HG02571 (cell line): ENCODE measurements around the gene CRTC2.
"Not testable (repeated sequence)": the region's sequence is repeated elsewhere in the genome, so short reads cannot be mapped to it uniquely, and the experiment has no call there.

ENCODE experiments used
- ATAC-seq: cut with Tn5 transposase; IDR thresholded peaks from one replicate; pipeline ENCODE4 v1.9.1; 2021; ENCODE audit warnings: mild to moderate bottlenecking, moderate library complexity; ENCODE audit not compliant: unreplicated experiment

The CRTC2 gene

GRCh38 chr1:153958111-153958960, at the start of gene CRTC2:
TSS of gene CRTC2 (minus strand) at chr1:153958612. CDS start at chr1:153958497, 115 bp downstream.
- peak; percentile 67 for ATAC-seq

GRCh38 chr1:154006136-154006535, 47.7 kb upstream of the CRTC2 start:
- ATAC-seq = no peak

- no peak for ATAC-seq
Measured at GRCh38 chr1:154000420-154000819, 42.0 kb upstream of the CRTC2 start.

DNA sequence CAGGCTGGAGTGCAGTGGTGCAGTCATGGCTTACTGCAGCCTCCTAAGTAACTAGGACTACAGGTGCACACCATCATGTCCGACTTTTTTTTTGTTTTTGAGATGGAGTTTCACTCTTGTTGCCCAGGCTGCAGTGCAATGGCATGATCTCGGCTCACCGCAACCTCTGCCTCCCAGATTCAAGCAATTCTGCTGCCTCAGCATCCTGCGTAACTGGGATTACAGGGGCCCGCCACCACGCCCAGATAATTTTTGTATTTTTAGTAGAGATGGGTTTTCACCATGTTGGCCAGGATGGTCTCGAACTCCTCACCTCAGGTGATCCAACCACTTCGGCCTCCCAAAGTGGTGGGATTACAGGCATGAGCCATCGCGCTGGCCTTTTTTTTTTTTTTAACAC, 38.5 kb upstream of the CRTC2 start:
- not testable (repeated sequence) for ATAC-seq

DNA sequence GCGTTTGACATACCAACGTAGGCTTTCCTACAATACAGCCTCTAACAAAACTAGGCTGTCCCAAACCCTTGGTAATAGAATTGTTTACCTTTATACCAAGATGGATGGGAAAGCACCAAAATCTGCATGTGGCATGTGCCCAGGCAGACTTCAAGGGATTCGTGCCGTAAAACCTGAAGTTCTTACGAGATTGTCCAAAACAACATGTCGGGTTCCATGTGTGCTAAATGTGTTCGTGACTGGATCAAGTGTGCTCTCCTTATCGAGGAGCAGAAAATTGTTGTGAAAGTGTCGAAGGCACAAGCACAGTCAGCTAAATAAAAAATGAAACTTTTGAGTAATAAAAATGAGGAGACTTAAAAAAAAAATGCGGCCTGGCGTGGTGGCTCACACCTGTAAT, 37.2 kb upstream of the CRTC2 start:
- ATAC-seq = no peak

DNA sequence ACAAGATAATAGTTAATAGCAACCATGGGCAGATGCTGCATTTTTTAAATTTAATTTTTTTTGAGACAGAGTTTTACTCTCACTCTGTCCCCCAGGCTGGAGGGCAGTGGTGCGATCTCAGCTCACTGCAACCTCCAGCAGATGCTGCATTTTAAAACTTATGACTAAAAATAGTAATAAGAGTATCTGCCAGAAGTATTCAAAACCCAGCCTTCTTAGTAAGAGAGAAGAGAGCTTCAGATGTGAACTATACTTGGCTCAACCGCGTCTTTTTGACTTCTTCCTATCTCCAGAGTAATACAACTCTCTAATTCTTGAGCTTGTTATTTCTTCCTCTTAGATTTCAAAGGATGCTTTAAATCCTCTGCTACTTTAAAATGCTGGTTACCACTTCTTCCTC, 36.8 kb upstream of the CRTC2 start:
- ATAC-seq = no peak

DNA sequence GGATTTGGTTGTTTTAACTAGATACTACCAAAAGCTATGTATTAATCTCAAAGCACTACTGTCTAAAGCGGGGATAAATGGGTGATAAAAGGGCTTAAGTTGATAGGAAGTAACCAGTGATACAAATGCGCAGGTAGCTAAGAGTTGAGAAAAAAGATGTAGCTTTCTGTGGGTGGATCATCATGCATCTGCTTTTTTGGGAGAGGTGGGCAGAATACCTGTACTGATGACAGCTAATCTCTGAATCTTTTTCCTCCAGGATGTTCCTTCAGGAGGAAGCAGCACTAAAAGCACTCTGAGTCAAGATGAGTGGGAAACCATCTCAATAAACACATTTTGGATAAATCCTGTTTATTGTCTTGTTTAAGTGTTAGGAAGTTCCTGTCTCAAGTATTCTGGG, 33.4 kb upstream of the CRTC2 start:
- ATAC-seq = no peak

GRCh38 chr1:153991151-153991630, 32.8 kb upstream of the CRTC2 start:
- no peak for ATAC-seq

DNA sequence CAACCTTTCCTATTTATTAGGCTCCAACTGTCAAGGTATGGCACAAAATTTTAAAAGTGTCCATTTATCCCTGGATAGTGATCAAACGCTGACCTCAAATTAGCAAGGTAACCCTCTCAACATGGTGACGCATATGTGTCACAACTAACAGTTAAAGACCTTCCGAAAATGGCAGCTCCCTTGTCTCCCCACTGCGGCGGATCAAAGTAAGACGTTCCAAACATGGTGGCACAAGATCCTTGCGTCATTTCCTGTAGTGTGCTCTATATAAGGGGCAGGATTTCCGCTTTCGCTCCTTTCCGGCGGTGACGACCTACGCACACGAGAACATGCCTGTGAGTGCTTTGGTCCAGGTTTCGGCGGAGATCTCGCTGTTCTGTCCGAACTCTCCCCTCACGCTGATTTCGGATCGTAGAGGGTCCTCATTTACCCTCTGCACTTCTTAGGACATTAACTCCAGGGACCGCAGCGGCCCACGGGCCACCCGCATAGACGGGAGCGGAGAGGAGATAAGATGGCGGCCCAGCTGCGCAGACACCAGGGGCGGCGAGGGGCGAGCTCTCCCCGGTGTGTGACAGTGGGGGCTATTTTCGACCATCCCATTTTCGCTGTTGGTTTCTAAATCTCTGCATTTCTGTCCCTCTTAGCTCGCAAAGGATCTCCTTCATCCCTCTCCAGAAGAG, 32.2 kb upstream of the CRTC2 start, which contains the start of gene RPS27:
Gene RPS27 (plus strand): TSS at position 295 of the 683 bp plus-strand sequence. CDS start 35 bp downstream, at position 330.
- ATAC-seq = peak; percentile 64

- ATAC-seq = no peak
Measured at GRCh38 chr1:153987621-153988020, 29.2 kb upstream of the CRTC2 start.

DNA sequence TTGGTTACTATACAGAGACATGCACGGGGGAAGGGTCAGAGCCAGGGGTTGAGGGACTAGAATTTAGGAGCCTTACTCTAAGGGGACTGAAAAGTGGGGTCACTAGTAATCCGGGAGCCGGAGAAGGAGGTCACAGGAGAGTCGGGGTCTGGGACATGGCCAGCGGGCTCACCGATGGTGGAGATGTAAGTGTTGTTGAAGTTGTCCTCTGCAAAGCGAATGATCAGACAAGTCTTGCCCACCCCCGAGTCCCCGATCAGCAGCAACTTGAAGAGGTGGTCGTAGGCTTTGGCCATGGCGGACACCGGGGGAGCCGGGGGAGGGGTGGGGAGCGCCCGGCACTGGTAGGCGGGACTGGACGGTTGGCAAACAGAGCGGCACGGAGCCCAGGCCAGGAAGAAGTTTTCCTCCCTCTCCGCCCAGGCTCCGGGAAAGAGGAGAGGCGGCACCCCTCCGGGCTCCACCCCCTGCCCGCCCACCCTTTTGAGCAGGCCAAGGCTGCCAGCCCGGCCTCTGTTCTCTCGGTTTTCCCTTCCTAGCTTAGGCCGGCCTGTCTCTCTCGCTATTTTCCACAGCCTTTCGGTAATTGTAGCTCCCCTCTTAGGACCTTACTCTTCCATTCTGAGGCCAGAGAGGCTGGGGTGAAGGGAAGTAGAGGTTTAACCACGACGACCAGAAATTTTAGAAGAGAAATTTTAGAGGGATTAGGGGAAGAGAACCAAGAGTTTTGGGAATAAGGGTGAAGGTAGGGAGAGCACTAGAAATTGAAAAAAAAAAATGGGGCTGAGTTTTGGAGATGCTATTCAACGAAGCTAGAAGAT, 27.7 kb upstream of the CRTC2 start, which contains the start of gene RAB13:
Gene RAB13 (minus strand): TSS at position 399 of the 821 bp plus-strand sequence. CDS start 103 bp downstream, at position 296.
- no peak for ATAC-seq

- ATAC-seq = no peak
Measured at GRCh38 chr1:153985341-153985912, 27.0 kb upstream of the CRTC2 start.

DNA sequence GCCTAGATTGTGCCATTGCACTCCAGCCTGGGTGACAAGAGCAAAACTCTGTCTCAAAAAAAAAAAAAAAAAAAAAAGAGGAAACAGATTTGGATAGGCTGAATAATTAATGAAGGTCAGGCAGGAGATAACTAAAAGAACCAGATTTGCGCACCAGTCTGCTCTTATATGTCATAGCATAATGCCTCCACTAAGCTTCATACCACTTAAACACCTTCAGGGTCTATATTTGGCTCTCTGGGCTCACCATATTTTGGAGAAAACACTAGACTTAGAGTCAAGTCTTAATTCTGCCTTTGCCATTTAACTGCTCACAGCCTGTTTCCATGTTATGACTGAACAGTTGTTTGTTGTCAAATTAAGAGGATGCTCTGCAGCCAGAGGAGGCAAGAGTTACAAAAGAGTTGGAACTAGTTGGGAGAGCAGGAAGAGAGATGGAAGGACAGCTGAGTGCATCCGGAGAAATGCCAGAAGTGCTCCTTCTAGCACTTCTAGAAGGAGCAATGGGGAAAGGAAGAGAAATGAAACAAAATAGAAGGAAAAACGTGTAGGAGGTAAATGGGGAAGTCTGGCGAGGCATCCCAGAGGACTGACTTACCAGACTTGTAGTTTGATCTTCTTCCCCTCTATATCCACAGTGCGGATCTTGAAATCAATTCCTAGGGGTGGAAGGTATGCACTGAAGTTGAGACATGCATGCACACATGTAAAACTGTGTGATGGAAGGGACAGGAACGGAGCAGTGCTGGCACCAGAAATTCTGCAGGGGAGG, 25.9 kb upstream of the CRTC2 start:
- ATAC-seq = no peak

DNA sequence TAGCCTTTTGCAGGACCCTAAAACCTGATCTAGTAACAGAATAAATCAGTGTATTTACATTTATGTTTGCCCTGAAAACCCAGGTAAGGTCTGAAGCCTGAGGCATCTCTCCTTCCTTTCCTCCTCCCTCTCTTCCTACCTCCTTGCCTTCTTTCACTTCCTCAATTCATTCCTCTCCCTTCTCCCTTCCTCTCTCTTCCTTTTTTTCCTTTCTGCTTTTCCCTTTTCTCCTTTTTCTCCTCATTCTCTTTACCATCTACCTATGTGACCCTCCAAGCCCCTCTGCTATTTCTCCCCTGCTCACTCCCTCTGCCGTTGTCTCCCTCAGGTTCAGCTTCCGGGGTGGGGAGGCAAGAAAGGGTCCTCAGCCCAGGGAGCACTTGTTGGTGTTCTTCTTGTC, 23.3 kb upstream of the CRTC2 start:
- ATAC-seq = not testable (repeated sequence)

DNA sequence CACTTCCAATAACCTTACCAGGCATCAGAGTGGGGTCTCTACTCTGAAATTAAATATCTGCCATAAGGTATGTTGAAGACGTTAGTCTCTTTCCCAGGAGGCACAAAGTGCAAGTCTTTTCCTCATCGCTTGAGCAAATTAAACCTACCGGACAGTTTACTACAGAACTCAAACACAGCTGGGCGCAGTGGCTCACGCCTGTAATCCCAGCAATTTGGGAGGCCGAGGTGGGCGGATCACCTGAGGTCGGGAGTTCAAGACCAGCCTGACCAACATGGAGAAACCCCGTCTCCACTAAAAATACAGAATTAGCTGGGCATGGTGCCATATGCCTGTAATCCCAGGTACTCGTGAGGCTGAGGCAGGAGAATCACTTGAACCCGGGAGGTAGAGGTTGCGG, 20.7 kb upstream of the CRTC2 start:
- ATAC-seq = not testable (repeated sequence)

DNA sequence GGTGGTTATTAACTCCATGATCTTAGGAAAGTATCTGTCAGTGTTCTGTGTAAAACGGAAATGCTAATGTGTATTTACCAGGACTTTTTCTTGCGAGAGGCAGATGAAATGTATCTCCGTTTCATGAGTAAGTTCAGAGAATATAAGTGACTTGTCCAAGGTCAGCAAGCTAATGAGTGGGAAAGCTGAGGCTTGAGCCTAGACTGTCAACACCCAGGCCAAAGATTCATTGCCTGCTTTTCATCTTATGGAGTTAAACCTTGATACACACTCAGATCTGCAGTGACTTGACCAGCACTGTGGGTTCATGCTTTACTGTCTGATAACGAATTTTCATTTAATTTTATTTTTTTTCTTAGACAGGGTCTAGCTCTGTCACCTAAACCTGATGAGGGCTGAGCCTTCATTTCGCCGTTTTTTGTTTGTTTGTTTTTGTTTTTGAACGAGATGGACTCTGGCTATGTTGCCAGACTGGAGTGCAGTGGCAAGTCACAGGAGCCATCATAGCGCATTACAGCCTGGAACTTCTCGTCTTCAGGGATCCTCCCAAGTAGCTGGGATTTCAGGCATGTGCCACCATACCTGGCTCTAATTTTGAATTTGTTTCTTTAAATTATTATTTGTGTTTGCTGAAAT, 20.0 kb upstream of the CRTC2 start:
- ATAC-seq = no peak

GRCh38 chr1:153977250-153978240, 19.1 kb upstream of the CRTC2 start, which contains the start of gene JTB:
TSS of gene JTB (minus strand) at chr1:153977674. CDS start at chr1:153977252, 422 bp downstream.
- peak; percentile 63 for ATAC-seq

DNA sequence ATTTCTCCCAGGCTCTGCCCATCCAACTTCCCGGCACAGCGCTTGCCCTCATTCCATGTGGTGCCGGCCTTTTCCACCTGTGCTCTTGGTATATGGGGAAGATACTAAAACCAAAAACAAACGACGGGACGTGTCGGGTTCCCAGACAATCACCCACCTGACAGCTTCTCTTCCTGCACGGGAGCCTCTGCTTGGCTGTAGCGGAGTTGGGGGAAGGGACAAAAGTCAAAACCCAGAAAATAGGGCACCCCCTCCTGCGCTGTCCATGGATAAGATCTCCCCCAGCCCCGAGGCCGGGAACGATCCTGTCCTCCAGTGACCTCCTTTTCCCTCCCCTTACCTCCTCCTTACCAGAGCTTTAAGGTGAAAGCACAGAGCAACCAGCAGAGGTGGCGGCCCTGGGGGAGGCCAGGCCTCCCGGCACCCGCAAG, 18.4 kb upstream of the CRTC2 start:
- ATAC-seq = no peak
